ENCODE results near the gene AMIGO3.
"Not testable (repeated sequence)": the region's sequence is repeated elsewhere in the genome, so short reads cannot be mapped to it uniquely, and the experiment has no call there.

The AMIGO3 gene

GRCh38 chr3:49699281-49699979 is 20.1 kb downstream of the AMIGO3 start:
- no peak for TF ChIP-seq CTCF (conservative IDR thresholded peaks at IDR 0.05; ENCODE audit: low read depth, low read length)
- H3K4me3 ChIP-seq (ENCODE audit: low read depth, low read length), result no peak overlapping the region
- DNase-seq (ENCODE audit: low read depth), result no peak

GRCh38 chr3:49695350-49696015 is 24.0 kb downstream of the AMIGO3 start:
- H3K4me3 ChIP-seq (ENCODE audit: low read depth, low read length); DNase-seq (ENCODE audit: low read depth): not testable (repeated sequence)

- DNase-seq (ENCODE audit: low read depth); H3K4me3 ChIP-seq (ENCODE audit: low read depth, low read length): not testable (repeated sequence)
These were observed 24.9 kb downstream of the AMIGO3 start for GRCh38 chr3:49694409-49695070.

- not testable (repeated sequence) for DNase-seq (ENCODE audit: low read depth); H3K4me3 ChIP-seq (ENCODE audit: low read depth, low read length)
These were observed 28.0 kb downstream of the AMIGO3 start for GRCh38 chr3:49691481-49691880.

GRCh38 chr3:49690856-49691255 is 28.6 kb downstream of the AMIGO3 start:
- not testable (repeated sequence) for H3K4me3 ChIP-seq (ENCODE audit: low read depth, low read length); DNase-seq (ENCODE audit: low read depth)

GRCh38 chr3:49689908-49690624 is 29.4 kb downstream of the AMIGO3 start:
- H3K4me3 ChIP-seq (ENCODE audit: low read depth, low read length), result peak overlapping the region; percentile 96
- not testable (repeated sequence) for DNase-seq (ENCODE audit: low read depth)

- peak; percentile 51 for TF ChIP-seq CTCF (conservative IDR thresholded peaks at IDR 0.05; ENCODE audit: low read depth, low read length)
- DNase-seq (ENCODE audit: low read depth), result peak; percentile 91
These were observed 30.2 kb downstream of the AMIGO3 start, which contains the start of the genes MST1 and RNF123 for GRCh38 chr3:49689046-49689907. MST1 (minus strand) TSS chr3:49689474; CDS start chr3:49688691, 783 bp downstream. RNF123 (plus strand) TSS chr3:49689557; CDS start chr3:49691166, 1,609 bp downstream.

GRCh38 chr3:49688338-49689045 is 31.0 kb downstream of the AMIGO3 start:
- DNase-seq (ENCODE audit: low read depth), result not testable (repeated sequence)
- peak overlapping the region; percentile 96 for H3K4me3 ChIP-seq (ENCODE audit: low read depth, low read length)

More at GRCh38 chr3:49689046-49689907, 30.2 kb downstream of the AMIGO3 start, which contains the start of the genes MST1 and RNF123:
- peak within 1 kb of the TSS; percentile 96 for H3K4me3 ChIP-seq (ENCODE audit: low read depth, low read length)

GRCh38 chr3:49687424-49687795 is 32.1 kb downstream of the AMIGO3 start:
- not testable (repeated sequence) for H3K4me3 ChIP-seq (ENCODE audit: low read depth, low read length); DNase-seq (ENCODE audit: low read depth)

GRCh38 chr3:49686769-49687423 is 32.6 kb downstream of the AMIGO3 start:
- peak overlapping the region; percentile 46 for H3K4me3 ChIP-seq (ENCODE audit: low read depth, low read length)
- DNase-seq (ENCODE audit: low read depth), result peak; percentile 39

- peak overlapping the region; percentile 46 for H3K4me3 ChIP-seq (ENCODE audit: low read depth, low read length)
- not testable (repeated sequence) for DNase-seq (ENCODE audit: low read depth)
These were observed 33.1 kb downstream of the AMIGO3 start for GRCh38 chr3:49686346-49686745.

- DNase-seq (ENCODE audit: low read depth); H3K4me3 ChIP-seq (ENCODE audit: low read depth, low read length): not testable (repeated sequence)
These were observed 33.6 kb downstream of the AMIGO3 start for GRCh38 chr3:49685846-49686245.

GRCh38 chr3:49685103-49685502 is 34.4 kb downstream of the AMIGO3 start:
- DNase-seq (ENCODE audit: low read depth); H3K4me3 ChIP-seq (ENCODE audit: low read depth, low read length): not testable (repeated sequence)

- DNase-seq (ENCODE audit: low read depth); H3K4me3 ChIP-seq (ENCODE audit: low read depth, low read length): not testable (repeated sequence)
These were observed 35.0 kb downstream of the AMIGO3 start for GRCh38 chr3:49684453-49684852.

All from choroid plexus epithelial cell (primary cell).